ENCODE data around the gene SH3RF2. TPM values are rescaled to one million over a fixed set of nuclear protein-coding genes. Genes with fewer than 3 reads are reported as not detected.

The SH3RF2 gene
- total RNA-seq, 1 donor from 2014 or later = 11.5 TPM

DNA sequence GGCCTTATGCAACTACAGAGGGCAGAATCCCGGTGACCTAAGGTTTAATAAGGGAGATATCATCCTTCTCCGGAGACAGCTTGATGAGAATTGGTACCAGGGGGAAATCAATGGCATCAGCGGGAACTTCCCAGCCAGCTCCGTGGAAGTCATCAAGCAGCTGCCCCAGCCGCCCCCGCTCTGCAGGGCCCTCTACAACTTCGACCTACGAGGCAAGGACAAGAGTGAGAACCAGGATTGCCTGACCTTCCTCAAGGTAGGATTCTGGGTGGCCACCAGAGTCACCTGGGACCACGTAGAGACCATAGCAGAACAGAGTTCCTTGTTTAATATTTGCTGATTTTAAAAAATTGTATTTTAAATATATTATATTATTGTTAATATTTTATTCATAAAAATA lies 63.7 kb downstream of the SH3RF2 start:
- H3K27ac ChIP-seq = no peak overlapping the region
- no peaks in the 10 kb centered on the region for H3K36me3 ChIP-seq
- TF ChIP-seq, protein P1, sequence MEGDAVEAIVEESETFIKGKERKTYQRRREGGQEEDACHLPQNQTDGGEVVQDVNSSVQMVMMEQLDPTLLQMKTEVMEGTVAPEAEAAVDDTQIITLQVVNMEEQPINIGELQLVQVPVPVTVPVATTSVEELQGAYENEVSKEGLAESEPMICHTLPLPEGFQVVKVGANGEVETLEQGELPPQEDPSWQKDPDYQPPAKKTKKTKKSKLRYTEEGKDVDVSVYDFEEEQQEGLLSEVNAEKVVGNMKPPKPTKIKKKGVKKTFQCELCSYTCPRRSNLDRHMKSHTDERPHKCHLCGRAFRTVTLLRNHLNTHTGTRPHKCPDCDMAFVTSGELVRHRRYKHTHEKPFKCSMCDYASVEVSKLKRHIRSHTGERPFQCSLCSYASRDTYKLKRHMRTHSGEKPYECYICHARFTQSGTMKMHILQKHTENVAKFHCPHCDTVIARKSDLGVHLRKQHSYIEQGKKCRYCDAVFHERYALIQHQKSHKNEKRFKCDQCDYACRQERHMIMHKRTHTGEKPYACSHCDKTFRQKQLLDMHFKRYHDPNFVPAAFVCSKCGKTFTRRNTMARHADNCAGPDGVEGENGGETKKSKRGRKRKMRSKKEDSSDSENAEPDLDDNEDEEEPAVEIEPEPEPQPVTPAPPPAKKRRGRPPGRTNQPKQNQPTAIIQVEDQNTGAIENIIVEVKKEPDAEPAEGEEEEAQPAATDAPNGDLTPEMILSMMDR (IDR thresholded peaks at IDR 0.05) = no peak
- intact Hi-C loops (cut with DNase I) = no loop called here
- H3K27me3 ChIP-seq (ENCODE audit: low read depth) = no peaks in the 10 kb centered on the region
- ATAC-seq = no peak
- no peaks in the 10 kb centered on the region for H3K9me3 ChIP-seq
- no peaks in the 10 kb centered on the region for H3K4me1 ChIP-seq
- no peak for DNase-seq
- no peak overlapping the region for H3K4me3 ChIP-seq

DNA sequence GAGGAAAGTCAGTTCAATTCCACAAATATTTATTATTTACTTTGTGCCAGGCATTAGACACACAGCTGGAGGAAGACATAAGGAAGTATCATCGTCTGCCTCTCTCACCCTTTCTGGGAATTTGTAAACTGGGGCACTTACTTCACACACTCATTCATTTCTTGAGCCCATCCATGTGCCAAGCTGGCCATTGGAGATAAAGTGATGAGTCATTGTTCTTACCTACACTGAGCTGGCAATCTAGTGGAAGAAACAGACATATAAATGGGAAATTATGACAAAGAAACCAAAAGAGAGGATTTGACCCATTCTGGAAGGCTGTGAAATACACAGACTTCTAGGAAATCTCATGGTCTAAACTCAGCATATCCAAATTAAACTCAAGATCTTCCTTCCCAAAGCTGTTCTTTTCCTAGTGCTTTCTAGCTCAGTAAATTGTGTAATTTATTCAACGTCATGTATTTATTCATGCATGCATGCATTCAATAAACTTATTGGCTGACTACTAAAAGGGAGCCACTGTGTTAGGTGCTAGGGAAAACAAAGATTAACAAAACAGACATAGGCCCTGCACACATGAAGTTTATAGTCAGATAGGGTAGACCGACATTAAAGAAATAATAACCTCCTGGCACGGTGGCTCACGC lies 65.3 kb downstream of the SH3RF2 start:
- Histone ChIP-seq H3K4me3 (no peak overlapping the region), H3K27ac (no peak overlapping the region), H3K4me1 (no peaks in the 10 kb centered on the region), H3K9me3 (no peaks in the 10 kb centered on the region), H3K27me3 (ENCODE audit: low read depth) (no peaks in the 10 kb centered on the region), H3K36me3 (no peaks in the 10 kb centered on the region)
- no peak for ATAC-seq
- intact Hi-C loops (cut with DNase I) = no loop called here
- no peak for DNase-seq
- TF ChIP-seq, protein P1 (IDR thresholded peaks at IDR 0.05) = no peak

DNA sequence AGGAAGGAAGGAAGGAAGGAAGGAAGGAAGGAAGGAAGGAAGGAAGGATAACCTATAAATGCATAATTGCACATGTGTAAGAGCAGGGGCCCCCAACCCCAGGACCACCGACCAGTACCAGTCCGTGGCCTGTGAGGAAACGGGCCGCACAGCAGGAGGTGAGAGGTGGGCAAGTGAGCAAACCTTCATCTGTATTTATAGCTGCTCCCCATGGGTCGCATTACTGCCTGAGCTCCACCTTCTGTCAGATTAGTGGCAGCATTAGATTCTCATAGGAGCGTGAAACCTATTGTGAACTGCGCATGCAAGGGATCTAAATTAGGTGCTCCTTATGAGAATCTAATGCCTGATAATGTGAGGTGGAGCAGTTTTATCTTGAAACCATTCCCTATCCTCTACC lies 66.1 kb downstream of the SH3RF2 start:
- DNase-seq (no peak), ATAC-seq (no peak)
- no peaks in the 10 kb centered on the region for H3K4me1 ChIP-seq

DNA sequence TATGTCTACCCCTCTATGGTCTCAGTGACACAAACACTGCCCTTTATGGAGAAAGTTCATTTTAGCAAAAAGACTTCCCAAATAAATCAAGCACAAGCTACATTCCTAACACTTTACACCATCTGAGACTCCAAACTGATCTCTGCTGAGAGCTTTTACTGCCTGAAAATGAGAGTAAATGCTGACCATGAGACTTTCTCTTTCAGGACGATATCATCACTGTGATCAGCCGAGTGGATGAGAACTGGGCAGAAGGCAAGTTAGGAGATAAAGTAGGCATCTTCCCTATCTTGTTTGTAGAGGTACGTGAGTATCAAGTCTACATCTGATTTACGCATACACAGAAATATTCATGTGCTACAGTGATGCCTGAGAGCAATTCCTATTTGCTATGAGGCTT lies 67.5 kb downstream of the SH3RF2 start:
- Histone ChIP-seq H3K36me3 (no peaks in the 10 kb centered on the region), H3K27ac (no peak overlapping the region), H3K27me3 (ENCODE audit: low read depth) (no peaks in the 10 kb centered on the region), H3K4me1 (no peaks in the 10 kb centered on the region), H3K4me3 (no peak overlapping the region), H3K9me3 (no peaks in the 10 kb centered on the region)
- intact Hi-C loops (cut with DNase I) = no loop called here
- ATAC-seq = no peak
- TF ChIP-seq, protein P1 (IDR thresholded peaks at IDR 0.05) = no peak
- no peak for DNase-seq

More for the DNA sequence above, 66.1 kb downstream of the SH3RF2 start:
- intact Hi-C loops (cut with DNase I) = no loop called here
- TF ChIP-seq, protein P1 (IDR thresholded peaks at IDR 0.05) = no peak
- Histone ChIP-seq H3K4me3 (no peak overlapping the region), H3K9me3 (no peaks in the 10 kb centered on the region), H3K27ac (no peak overlapping the region), H3K36me3 (no peaks in the 10 kb centered on the region), H3K27me3 (ENCODE audit: low read depth) (no peaks in the 10 kb centered on the region)

DNA sequence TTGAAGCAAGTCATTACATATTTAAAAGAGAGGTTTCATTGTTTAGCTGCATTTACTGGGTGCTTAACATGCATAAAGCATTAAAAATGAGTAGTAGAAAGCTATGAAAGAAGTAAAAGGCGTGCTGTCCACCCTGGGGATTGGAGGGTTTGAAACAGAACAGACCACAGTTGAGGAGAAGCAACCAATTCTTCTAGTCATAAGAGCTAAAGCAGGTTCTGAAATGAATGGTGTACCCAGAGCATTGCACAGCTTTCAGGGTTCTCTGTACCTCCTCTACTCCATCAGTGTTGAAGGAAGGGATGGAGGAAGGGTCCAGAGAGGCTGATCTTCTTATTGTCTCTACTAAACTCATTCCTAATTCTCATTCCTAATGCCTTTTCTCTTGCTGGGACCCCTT lies 68.9 kb downstream of the SH3RF2 start:
- ATAC-seq = no peak
- H3K27me3 ChIP-seq (ENCODE audit: low read depth) = no peaks in the 10 kb centered on the region
- no peaks in the 10 kb centered on the region for H3K36me3 ChIP-seq
- no peak for DNase-seq
- intact Hi-C loops (cut with DNase I) = no loop called here
- no peaks in the 10 kb centered on the region for H3K9me3 ChIP-seq
- TF ChIP-seq, protein P1 (IDR thresholded peaks at IDR 0.05) = no peak
- H3K27ac ChIP-seq = no peak overlapping the region
- no peaks in the 10 kb centered on the region for H3K4me1 ChIP-seq
- no peak overlapping the region for H3K4me3 ChIP-seq

Measured in lower lobe of right lung (tissue), 2 donors.